HL-60/S4 treated with phorbol 12-myristate 13-acetate at 8.2 ng/mL for 4 days and 3 days (cell line): ENCODE measurements around the gene NHLRC2.

ENCODE experiments used
- in situ Hi-C: fragments of 300-500 bp; cut with MboI; formaldehyde crosslinking; loops from 2 replicates; pipeline ENCODE4 v1.15.0; 2022; ENCODE audit warnings: low sequenced_read_pairs

NHLRC2 gene

GRCh38 chr10:113965683-113966082, 111.2 kb downstream of the NHLRC2 start:
- in situ Hi-C loops: no loop called here
